Stimulated activated CD8-positive, alpha-beta memory T cell treated with anti-CD3 and anti-CD28 coated beads, Interleukin-4, amount 100 ng/mL, for 48 hours (primary cell): ENCODE results near the gene RPS14.

Experiments used
- DNase-seq: peaks from one replicate; pipeline ENCODE4 v3.0.0-alpha.2; 2020

The RPS14 gene

DNA sequence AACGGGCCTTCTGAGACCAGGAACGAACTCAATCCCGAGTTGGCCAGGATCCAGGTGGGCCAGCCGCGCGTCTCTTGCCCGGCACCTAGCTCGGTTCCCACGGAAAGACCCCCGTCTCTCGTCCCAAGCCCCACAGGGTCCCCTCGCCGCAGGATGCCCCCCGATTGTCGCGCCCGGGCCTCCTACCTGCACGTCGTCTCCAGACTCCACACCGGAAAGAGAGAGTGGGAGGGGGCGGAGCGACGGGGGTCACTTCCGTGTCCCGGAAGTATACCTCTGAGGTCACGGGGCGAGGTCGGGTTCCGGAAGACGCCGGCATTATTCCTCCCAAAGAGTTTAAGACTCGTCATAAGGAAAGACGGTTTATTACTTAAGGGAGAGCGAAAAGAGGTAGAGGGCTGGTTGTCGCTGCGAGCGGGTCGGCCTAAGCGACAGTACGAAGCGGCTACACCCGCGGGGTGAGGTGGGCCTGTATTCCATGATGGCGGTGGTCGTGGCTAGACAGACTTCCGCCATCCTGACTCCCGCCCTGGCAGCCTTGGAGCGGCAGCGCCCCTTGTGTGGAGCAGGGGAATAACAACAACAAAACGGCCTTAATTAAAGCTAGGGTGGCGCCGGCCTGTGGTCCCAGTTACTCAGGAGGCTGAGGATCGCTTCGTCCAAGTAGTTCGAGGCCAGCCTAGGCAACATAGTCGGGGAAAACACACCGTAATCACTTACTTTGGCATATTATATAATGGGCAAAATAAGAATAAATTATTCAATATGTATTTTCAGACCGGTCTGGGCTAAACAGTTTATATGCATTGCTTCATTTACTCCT lies at the start of gene RPS14:
RPS14 (minus strand) TSS at position 223 of the 823 bp plus-strand sequence. CDS start 2,006 bp downstream, outside the sequence.
- peak; percentile 96 for DNase-seq

DNA sequence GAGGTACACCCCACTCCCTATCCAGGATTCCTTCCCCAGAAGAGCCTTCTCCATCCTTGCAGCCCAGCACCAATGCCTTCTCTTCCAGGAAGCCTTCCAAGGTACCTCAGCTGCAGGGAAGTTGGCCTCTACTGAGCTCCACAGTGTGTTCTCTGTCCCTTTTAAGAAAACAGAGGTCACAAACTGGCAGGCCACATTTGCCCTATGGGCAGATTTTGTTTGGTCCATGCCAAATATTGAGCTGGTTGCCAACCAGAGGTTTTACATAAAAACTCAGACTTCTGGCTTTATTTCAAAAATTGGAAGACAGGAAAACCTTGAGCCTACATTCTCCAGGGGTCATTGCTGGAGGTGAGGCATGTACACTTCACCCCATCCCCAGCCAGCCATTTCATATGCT lies 49.4 kb upstream of the RPS14 start:
- no peak for DNase-seq

DNA sequence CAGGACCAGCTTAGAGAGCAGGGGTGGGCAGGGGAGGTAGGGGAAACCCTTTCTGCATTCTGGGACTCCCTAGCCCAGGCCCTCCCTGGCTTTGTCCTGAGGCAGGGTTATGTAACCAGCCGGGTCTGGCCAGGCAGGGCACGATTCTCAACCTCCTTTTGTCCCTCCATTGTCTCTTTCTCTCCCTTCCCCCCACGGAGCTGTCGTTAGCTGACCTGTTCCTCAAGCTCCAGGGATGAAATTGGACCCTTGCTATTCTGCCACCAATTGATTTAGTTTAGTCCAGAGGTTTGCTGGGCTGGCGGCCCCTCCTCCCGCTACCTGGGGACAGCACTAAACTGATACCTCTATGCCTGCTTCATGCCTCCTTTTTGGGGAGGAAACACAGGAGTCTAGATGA lies 49.0 kb upstream of the RPS14 start:
- no peak for DNase-seq

DNA sequence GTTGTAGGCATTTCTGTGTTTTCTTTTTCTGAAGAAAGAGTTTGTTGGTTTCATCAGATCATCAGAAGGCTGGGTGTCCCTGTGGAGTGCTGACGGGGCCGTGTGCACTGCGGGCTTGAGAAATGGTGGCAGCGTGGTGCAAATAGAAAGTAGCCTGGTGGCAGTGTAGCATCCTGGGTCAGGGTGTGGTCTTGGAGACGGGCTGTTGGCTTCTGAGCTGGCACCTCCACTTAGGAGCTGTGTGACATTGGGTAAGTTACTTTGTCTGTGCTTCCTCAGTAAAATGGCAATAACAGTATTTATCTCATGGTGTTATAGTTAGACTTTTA lies 48.4 kb upstream of the RPS14 start:
- no peak for DNase-seq

DNA sequence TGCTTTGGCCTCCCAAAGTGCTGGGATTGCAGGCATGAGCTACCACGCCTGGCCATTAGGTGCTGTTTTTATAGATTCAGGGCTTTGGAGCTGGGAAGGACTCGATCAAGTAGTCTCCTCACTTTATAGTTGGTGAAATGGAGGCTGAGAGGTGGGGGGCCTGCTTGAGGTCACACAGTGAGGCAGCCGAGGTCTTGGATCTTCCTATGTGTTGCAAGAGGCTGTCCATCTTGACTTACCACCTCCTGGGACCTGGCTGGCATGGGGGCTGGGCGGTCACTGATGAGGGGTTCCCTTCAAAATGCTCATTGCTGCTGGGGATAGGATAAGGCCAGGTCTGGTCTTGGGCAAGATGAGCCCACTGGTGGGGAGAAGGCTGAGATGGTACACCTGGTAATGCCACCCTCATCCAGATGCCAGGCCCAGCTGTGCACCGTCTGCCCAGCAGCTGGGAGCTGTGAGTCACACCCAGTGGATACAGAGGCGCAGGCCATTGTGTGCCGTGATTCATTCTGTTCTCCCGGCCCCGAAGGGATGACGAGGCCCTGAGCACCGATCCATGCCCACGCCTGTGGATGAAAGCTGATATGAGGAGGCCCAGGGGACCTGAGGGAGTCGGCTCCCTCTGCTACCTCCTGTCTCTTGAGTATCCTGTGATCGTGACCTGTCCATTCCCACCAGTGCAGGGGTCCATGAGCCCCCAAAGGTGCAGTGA lies 47.9 kb upstream of the RPS14 start:
- DNase-seq: no peak

DNA sequence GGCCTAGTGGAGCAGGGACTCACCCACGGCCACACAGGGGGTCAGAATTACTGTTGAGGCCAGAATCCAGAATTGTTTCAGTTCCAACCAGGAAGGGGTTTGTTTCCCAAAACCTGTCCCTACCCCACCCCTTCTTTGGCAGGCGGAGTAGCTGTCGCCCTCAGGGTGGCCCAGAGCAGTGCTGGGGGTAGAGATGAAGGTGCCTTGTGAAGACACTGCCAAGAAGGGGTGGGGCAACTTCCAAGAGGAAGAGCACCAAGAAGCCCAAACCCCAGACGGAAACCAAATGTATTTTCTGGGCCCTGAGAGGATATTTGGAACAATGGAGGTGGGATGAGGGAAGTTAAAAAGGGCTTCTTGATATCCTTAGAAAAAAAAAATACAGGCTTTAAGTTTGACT lies 47.0 kb upstream of the RPS14 start:
- DNase-seq: no peak

DNA sequence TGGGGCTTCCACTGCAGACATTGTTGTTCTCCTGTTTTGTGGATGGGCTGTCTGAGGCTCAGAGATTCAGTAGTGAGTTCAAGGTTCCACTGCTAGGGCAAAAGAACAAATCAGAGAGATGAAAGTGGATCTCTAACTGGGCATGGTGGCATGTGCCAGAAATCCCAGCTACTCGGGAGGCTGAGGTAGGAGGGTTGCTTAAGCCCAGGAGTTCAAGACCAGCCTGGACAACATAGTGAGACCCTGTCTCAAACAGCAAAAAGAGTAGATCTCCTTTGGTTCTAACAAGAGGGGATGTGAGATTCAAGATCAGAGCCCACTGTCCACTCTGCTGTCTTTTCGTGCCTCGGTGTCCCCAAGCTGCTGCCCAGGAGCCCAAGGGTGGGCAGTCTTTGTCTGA lies 46.6 kb upstream of the RPS14 start:
- DNase-seq: no peak

DNA sequence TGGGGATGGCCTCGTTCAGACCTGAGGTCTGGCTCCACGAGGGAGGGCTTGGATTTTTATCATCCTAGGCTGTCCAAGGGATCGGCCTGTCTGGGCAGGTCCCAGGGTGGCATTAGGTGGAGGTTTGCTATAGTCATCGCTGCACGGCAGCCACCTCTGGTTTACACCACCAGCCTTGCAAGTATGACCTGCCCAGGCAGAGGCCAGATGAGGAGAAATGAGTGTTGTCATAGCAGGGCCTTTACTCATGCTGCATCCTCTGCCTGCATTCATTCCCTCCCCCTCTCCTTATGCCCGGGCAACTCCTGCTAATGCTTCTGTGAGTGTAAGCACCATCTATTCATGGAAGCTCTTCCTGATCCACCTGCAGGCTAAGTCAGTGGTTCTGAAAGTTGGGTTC lies 43.1 kb upstream of the RPS14 start:
- no peak for DNase-seq

DNA sequence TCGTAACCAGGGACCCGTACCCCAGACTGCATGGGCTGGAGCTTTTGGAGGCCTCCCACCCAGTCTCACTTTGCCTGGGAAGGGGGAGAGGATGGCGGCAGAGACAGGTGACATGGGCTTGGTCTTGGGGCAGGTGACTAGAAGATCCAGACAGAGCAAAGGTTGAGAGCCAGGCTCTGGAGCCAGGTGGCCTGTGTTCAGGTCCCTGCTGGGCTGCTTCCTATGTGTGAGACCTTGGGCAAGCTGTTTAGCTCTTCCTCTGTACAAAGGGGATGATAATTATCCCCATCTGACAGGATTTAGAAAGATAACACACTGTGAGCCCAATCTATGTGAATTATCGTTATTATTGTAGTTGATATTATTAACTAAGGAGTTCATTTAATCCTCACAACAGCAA lies 42.3 kb upstream of the RPS14 start:
- no peak for DNase-seq

DNA sequence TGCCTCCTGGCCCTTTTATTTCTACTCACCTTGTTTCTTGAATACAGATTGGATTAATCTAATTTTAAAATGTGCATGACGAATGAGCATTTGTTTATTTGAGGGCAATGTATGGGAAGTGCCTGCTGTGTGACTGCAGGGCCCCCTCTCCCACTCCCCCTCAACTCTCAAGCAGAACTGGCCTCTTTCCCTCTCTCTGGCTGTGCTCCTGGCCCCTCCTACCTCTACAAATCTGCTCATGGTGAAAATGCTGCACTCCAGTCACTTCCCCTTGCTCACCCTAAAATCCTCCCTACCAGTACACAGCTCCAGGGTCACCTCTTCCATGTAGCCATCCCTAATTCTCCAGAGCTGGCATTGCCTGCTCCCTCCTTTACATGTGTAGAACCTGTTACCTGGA lies 41.2 kb upstream of the RPS14 start:
- no peak for DNase-seq

DNA sequence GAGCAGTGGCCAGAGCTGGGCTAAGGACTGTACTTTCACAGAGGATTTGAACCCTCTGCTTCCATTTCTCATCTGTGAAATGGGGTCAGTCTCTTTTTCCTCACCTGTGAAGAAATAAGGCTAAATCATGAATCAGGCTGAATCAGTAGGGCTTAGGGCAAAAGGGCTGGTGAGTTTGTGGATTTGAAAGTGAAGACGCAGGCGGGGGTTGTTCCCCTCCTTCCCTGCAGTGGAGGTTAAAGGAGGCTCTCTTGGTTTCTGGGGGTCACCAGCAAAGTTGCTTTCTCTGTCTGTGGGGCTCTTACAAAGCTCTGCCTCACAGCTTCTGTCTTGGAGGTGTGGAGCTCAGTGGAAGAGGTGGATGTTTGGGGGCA lies 40.7 kb upstream of the RPS14 start:
- DNase-seq: no peak

DNA sequence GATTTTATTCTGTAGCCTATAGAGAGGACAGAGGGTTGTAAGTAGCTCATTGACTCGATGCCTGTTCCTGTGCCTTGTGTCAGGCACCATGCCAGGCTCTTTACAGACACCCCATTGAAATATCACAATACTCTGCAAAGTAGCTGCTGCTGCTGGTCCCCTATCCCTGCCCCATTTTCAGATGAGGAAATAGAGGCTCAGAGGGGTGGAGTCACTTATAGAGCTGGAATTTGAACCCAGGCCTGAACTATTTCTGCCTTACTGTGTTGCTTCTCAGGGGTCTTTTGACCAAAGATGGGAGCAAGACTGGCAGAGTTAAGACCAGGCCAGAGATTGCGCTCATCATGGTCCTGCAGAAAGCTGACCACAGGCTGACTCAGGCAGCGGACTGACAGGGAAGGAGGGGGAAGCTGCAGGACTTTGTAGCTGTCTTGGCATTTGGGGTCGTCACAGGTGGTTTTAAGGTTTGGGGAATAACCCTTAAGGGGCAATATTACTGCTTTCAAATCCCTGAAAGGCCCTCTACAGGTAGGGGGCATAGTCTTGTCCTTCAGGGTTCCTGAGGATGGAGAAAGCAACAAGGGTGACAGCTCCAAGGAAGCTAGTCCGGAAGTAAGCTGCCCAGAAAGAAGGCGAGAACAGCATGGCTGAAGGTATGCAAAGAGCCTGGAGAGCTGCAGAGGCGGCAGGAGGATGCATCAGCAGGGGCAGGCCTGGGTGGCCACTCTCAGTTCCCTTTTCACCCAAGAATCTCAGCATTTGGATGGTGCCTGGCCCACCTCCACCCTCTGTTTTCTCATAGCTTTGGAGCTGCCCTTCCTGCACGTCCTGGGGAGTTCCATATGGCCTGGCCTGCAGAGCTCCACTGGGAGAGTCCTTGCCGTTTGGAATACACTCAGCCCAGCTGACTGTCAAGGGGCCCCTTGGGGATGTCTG lies 40.1 kb upstream of the RPS14 start:
- DNase-seq: no peak

DNA sequence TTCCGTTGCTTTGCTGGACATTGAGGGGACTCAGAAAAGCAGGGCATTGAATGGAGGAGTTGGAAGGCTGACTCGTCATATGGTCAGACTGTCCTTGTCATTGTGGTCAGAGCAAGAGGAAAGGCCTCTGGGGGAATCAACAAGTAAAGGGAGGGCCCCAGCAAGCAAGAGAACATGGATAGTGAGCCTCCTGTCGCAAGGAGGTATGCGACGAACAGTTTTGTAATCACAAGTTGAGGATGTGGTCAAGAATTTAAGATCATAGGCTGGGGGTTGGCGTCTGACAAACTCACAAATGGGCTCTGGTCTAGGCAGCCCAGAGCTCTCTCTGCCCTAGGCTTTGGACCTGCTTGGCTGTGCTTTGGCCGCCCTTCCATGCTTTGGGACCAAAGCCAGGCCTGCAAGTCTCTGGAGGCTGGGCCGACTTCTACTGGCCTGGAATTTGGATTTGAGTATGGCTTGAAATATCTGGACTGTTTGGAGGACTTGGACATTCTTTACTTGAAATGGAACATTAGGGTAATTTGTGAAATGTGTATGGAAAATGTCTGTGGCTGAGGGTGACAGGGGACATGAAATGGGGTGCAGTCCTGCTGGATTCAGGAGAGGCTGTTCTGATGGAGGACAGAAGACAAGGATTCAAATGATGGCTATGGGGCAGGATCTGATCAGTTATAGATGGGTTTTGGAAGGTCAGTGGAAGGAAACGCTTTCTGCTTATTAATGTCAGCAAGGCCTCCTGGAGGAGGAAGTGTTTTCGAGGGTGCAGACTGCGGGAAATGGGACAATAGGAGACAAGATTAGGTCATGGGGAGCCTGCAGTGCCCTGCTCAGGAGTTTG lies 39.2 kb upstream of the RPS14 start:
- no peak for DNase-seq

DNA sequence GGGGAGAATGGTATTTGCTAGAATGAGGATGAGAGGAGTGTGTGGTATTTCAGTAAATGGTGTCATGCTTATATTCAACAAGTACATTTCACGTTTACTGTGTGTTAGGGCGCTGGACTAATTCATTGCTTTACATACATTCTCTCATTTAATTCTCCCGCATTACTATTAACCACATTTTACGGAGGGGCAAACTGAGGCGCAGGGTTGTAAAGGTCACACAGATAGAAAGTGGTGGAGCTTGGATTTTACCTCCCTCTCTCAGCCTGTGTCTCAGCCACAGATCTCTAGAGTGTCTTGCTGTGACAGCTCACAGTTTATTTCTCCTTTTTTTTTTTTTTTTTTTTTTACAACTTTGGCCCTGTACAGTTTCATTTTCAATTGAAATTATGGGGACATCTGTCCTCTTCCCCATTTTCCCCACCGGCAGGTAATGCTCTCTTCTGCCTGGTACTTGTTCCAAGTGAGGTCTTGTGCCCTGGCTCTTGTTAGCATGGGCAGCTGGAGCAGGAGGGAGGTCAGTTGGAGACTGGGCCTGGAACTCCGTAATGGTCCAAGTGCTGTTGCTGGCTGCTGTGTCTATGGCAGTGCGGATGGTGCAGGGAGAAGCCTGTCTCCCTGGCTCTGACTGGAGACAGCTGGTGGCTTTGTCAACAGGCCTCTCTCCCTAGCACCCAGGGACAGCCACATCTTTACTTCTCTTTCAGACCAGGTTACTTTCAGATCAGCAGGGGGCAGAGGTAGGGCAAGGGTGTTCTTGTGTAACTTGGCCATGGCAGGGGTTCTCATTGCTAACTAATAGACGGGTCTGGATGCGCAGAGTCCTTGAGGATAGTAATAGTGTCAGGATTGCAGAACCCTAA lies 37.9 kb upstream of the RPS14 start:
- DNase-seq: no peak

DNA sequence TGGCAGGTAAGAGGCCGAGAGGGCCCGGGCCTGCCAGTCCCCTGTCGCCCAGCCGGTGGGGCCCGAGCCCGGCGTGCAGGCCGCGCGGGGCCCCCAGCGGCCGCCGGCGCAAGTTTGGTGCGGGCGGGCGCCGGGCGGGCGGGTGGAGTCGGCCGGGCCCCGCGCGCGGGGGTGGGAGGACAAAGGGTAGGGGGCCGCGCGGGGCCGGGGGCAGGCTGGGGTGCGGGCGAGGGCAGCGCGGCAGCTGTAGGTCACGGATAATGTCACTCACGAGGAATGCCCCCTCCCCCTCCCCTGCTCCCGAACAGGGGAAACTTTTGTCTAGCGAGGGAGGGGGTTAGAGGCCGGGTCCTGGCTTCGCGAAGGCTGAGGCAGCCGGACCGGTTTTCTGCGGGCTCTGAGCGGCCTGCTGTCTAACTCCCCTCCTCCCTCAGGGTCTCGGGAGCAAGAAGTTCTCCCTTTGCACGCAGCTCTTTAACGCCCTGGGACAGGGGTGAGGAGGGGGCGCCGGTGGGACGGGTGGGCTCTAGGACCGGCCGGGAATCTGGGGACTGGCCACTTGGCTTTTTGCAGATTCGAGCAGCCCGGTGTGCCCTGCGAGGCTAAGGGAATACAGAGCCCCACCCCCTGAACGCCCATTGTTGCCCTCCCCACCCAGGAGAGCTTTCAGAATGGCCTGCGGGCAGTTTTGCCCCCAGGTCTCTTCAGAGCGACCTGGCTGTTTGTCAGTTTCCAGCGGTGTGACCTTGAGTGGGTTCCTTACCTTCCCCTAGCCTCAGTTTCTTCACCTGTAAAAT lies 37.1 kb upstream of the RPS14 start:
- DNase-seq: peak; percentile 44

DNA sequence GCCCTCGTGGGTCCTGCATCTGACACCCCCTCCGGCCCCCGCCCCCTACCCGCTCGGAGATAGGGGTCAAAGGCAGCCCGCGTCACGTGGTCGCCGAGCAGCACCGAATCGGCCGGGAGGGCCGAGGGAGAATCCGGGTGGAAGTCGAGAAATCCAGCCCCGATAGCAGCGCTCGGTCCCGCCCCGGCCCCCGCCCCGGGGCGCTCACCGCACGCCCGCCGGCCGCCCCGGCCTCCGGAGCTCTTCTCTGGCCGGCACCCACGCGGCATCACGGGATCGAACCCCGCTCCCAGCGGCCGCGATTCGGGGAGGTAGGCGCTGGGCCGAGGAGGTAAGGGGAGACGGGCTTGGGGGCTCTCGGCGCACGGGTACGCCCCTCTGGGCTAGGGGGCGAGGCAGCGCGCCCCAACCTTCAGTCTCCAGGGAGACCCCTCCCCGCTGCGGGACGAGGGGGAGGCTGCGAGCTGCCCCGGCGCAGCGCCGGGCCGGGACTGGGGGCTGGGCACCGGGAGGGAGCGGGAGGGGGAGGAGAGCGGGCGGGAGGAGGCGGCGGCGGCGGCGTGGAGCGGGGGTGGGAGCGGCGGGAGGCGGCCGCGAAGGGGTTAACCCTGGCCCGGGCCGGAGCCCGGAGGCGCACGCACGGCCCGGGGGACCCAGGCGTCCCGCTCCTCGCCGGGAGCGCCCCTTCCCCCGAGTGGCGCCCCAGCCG lies 36.3 kb upstream of the RPS14 start:
- peak; percentile 40 for DNase-seq

DNA sequence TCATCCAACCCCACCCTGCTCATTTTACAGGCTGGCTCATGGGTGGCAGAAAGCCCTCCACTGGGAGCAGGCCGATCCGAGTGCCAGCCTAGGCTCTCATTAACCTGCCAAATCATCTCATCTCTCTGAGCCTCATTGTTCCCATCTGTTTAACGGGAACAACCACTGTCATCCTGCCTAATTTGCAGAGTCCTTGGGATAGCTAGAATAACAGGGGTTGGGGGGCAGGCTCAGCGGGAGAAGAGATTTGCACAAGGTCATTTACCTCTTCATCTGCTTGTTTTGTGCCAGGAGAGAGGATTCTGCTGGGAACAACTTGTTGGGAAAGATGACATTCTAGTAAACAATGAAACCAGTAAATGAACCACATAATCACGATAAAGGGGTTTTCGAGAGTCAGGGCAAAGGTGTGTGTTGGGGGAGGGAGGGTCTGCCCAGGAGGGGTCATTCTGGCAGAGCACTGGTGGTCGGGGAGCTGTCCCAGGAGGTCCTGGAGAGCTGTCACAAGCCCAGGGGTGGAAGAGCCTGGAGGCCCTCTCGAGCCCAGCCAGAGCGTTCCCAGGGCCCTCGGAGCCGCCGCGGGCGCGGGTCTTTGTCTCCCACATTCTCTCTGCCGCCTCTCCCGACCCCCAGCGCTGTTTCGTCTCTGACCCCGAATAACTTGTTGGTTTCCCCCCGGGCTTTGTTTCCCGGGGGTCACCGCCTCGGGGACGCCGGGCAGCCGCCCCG lies 35.6 kb upstream of the RPS14 start:
- DNase-seq: no peak

DNA sequence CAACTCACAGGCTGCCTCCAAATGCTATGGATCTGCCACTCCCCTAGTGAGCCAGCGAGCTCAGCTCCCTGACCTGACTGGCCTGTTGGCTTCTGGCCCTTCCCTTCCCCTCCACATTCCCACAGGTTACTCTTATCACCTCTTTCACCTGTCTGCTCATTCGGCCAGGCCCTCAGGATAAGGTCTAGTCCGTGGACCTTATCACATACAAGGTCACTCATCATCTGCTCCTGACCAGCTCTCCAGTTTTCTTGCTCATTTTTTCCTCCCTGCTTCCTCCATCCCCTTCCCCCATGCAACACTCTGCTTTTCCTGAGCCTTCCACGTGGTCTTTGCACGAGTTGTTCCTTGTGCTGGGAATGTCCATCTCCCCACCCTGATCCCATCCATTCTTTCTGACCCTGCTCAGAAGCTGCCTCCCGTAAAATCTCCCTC lies 32.5 kb upstream of the RPS14 start:
- no peak for DNase-seq

DNA sequence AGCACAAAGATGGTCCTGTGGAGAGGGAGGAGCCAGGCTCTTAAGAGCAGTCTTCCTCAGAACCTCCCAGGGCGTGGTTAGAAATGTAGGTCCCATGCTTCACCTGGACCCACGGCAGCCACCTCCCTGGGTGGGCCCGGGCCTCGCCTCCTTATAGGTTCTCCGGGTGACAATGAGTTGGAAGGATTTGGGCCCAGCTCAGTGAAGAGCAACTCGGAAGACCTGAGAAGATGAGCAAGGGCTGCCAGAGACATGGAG lies 32.1 kb upstream of the RPS14 start:
- no peak for DNase-seq

DNA sequence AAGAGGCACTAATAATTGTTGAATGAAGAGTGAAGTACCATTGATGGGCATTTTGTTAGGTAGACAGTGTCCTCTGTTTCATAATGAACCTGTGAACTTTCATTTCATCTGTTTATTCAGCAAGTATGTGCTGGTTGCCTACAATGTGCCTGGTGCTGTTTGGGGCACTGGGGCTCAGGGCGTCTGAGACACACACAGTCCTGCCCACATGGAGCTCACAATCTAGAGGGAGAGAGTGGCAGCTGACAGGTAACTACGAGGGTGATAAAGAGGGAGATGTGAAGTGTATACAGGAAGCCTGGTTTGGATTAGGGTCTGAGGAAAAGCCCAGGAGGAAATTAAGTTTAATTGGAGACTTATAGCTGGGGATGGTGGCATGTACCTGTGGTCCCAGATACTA lies 29.9 kb upstream of the RPS14 start:
- DNase-seq: no peak
